ENCODE data around the gene POU2AF1. TPM values are rescaled to one million over a fixed set of nuclear protein-coding genes. Genes with fewer than 3 reads are reported as not detected.

The POU2AF1 gene
- total RNA-seq, 1 donor from 2014 or later, result 155 TPM

DNA sequence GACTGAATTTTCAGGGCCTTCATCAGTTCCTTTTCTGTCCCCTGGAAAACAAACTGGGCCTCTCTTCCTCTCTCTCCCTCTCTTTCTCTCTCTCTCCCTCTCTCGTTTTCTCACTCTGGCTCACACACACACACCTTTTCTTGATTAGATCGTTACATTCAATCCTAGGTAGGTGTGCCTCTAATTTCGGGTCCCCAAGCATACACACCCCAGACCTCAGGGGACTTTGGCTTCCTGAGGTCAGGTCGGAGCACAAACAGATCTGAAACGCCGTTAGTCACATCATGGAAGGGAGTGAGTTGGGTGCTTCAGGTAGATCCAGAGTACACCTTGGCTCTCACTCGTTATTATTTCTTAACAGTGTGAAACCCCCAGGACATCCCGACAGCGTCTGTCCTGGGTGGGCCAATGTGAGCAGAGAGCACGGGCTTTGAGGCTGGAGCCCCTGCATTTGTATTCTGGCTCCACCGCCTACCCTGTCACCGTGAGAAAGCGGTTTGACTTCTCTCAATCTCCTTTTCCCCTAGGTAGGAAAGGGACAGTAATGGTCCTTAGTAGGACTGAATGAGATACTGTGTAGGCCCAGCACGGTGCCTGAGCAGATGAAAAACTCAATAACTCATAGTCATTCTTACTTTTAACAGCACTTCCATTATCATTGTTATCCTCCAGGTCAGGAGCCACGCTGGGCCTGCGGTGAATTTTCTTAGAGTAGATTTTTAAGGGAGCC lies 37.3 kb upstream of the POU2AF1 start:
- TF ChIP-seq, protein P1, sequence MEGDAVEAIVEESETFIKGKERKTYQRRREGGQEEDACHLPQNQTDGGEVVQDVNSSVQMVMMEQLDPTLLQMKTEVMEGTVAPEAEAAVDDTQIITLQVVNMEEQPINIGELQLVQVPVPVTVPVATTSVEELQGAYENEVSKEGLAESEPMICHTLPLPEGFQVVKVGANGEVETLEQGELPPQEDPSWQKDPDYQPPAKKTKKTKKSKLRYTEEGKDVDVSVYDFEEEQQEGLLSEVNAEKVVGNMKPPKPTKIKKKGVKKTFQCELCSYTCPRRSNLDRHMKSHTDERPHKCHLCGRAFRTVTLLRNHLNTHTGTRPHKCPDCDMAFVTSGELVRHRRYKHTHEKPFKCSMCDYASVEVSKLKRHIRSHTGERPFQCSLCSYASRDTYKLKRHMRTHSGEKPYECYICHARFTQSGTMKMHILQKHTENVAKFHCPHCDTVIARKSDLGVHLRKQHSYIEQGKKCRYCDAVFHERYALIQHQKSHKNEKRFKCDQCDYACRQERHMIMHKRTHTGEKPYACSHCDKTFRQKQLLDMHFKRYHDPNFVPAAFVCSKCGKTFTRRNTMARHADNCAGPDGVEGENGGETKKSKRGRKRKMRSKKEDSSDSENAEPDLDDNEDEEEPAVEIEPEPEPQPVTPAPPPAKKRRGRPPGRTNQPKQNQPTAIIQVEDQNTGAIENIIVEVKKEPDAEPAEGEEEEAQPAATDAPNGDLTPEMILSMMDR (IDR thresholded peaks at IDR 0.05), result no peak
- intact Hi-C loops (cut with micrococcal nuclease), result loop anchor here (10.0 kb wide), 1 partner anchor 702 kb away; the partner anchor contains the start of gene ARHGAP20
- Mint-ChIP-seq H3K4me3 (peak overlapping the region; percentile 77), H3K27me3 (no peaks in the 10 kb centered on the region), H3K27ac (peak overlapping the region; percentile 97), H3K36me3 (ENCODE audit: low read depth) (no peaks in the 10 kb centered on the region), H3K4me1 (peaks cover 98% of the 10 kb centered on the region), H3K9me3 (no peaks in the 10 kb centered on the region)
- ChIA-PET POLR2A (interaction anchor here (0.6 to 14.6 kb wide), 13 partner anchors 7 to 230 kb away, joined by 3 to 581 read pairs (median 4); partner anchors contain the start of gene POU2AF1), CTCF (interaction anchor here (0.8 to 10.0 kb wide), 12 partner anchors 13 to 134 kb away, joined by 3 to 231 read pairs (median 8); partner anchors contain the start of gene POU2AF1)
- DNase-seq (no peak), ATAC-seq (ENCODE audit: low read depth) (peak; percentile 1)

DNA sequence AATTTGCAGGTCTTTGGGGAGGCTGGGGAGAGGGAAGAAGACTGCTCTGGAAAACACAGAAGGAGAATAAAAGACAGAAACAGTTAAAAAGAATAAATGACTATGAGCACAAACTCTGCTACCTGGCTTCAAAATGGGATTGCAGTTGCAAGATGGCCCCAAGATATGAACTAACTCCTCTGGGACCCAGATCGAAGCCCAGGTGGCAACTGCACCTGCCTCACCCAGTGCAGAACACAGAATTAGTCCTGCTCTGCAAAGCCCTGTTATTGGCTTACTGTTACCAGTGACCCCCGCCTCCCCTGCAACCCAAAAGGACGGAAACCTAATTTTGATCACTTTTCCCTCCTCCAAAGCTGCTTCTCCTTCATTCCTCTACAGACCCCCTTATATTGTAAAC lies 35.9 kb upstream of the POU2AF1 start:
- Mint-ChIP-seq H3K36me3 (ENCODE audit: low read depth) (no peaks in the 10 kb centered on the region), H3K27me3 (no peaks in the 10 kb centered on the region)
- POLR2A ChIA-PET, result interaction anchor here (0.6 to 14.6 kb wide), 5 partner anchors 8 to 1095 kb away, joined by 4 to 581 read pairs (median 5); partner anchors contain the start of gene POU2AF1

DNA sequence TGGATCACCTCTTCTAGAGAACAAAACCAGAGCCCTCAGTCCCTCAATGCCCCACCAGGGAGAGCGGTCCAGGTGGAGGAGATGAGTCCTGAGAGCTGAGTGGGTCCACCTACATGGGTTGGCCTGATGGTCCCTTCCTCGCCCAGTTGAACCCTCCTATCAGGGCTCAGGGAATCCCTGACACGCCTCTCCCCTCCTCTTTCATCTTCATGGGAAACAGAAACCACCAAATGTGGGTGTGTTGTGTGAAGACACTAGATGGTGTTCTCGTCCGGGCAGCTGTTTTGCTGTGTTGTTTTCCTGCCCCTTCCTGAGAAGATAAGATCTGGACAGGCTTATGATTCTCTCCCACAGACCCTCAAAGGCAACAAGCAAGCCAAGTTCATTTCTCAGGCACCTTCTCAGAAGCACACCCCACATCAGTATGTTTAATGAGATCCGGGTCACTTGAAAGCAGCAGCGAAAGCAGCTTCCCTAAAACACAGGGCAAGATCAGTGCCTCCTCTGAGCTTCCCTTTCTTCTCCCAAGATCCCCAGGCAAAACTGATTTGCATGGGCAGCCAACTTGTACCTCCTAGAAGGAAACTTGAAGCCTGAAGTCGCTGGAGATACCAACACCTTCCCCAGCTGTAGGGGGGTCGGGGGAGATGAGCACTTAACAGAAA lies 35.3 kb upstream of the POU2AF1 start:
- no peak for DNase-seq
- no peaks in the 10 kb centered on the region for H3K27me3 Mint-ChIP-seq
- POLR2A ChIA-PET, result interaction anchor here (0.6 to 14.6 kb wide), 5 partner anchors 9 to 1094 kb away, joined by 4 to 581 read pairs (median 5); partner anchors contain the start of gene POU2AF1
- H3K4me1 Mint-ChIP-seq, result peaks cover 98% of the 10 kb centered on the region
- no peaks in the 10 kb centered on the region for H3K9me3 Mint-ChIP-seq
- H3K36me3 Mint-ChIP-seq (ENCODE audit: low read depth), result no peaks in the 10 kb centered on the region
- ATAC-seq (ENCODE audit: low read depth), result no peak
- intact Hi-C loops (cut with micrococcal nuclease), result loop anchor here (10.0 kb wide), 1 partner anchor 700 kb away; the partner anchor contains the start of gene ARHGAP20
- CTCF ChIA-PET, result interaction anchor here (0.8 to 1.7 kb wide), 7 partner anchors 9 to 54 kb away, joined by 3 to 8 read pairs (median 4); partner anchors contain the start of gene POU2AF1
- H3K27ac Mint-ChIP-seq, result peak overlapping the region; percentile 97
- TF ChIP-seq, protein P1 (IDR thresholded peaks at IDR 0.05), result no peak
- H3K4me3 Mint-ChIP-seq, result peak overlapping the region; percentile 77

More for the DNA sequence above, 35.9 kb upstream of the POU2AF1 start:
- Mint-ChIP-seq H3K9me3 (no peaks in the 10 kb centered on the region), H3K4me3 (peak overlapping the region; percentile 77), H3K27ac (peak overlapping the region; percentile 97), H3K4me1 (peaks cover 98% of the 10 kb centered on the region)
- CTCF ChIA-PET, result interaction anchor here (0.8 to 2.8 kb wide), 7 partner anchors 8 to 44 kb away, joined by 3 to 8 read pairs (median 6); partner anchors contain the start of gene POU2AF1
- DNase-seq (no peak), ATAC-seq (ENCODE audit: low read depth) (no peak)
- intact Hi-C loops (cut with micrococcal nuclease), result loop anchor here (10.0 kb wide), 1 partner anchor 700 kb away; the partner anchor contains the start of gene ARHGAP20
- TF ChIP-seq, protein P1 (IDR thresholded peaks at IDR 0.05), result no peak

DNA sequence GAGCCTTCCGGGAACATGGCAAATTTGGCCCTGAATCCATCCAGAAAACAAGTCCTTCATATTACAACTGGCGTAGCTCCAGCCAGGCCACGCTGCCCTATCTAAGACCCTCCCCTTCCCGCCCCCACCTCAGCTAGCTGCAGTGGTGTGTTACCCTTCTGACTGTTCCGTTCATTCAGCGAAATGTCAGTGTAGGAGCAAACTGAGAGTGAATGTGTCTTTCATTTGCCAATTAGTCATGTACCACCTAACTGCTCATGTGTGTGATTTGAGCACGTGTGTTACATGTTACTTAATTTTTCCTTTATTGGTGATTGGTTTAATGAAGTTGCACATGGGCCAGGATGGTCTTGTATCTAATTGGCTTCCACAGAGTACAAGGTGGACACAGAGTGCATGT lies 34.8 kb upstream of the POU2AF1 start:
- no peaks in the 10 kb centered on the region for H3K36me3 Mint-ChIP-seq (ENCODE audit: low read depth)

More for the DNA sequence above, 34.8 kb upstream of the POU2AF1 start:
- H3K27me3 Mint-ChIP-seq, result no peaks in the 10 kb centered on the region
- H3K4me3 Mint-ChIP-seq, result peak overlapping the region; percentile 21
- POLR2A ChIA-PET, result interaction anchor here (0.9 to 14.6 kb wide), 4 partner anchors 9 to 41 kb away, joined by 3 to 581 read pairs (median 127); partner anchors contain the start of gene POU2AF1
- ATAC-seq (ENCODE audit: low read depth) (peak; percentile 5), DNase-seq (no peak)
- TF ChIP-seq, protein P1 (IDR thresholded peaks at IDR 0.05), result no peak
- CTCF ChIA-PET, result interaction anchor here (0.8 to 1.7 kb wide), 5 partner anchors 9 to 54 kb away, joined by 3 to 8 read pairs (median 3); partner anchors contain the start of gene POU2AF1
- peaks cover under 1% of the 10 kb centered on the region for H3K9me3 Mint-ChIP-seq
- peak overlapping the region; percentile 97 for H3K27ac Mint-ChIP-seq
- H3K4me1 Mint-ChIP-seq, result peaks cover 98% of the 10 kb centered on the region
- intact Hi-C loops (cut with micrococcal nuclease), result loop anchor here (10.0 kb wide), 1 partner anchor 699 kb away; the partner anchor contains the start of gene ARHGAP20

Measured in activated B cell treated with CpG ODN at 0.5 μM for 24 hours (primary cell).